HG02571 (cell line): ENCODE data around the gene WDCP.
"Not testable (repeated sequence)": the region's sequence is repeated elsewhere in the genome, so short reads cannot be mapped to it uniquely, and the experiment has no call there.

Experiments used
- ATAC-seq: cut with Tn5 transposase; IDR thresholded peaks from one replicate; pipeline ENCODE4 v1.9.1; 2021; ENCODE audit warnings: mild to moderate bottlenecking, moderate library complexity; ENCODE audit not compliant: unreplicated experiment

WDCP gene

DNA sequence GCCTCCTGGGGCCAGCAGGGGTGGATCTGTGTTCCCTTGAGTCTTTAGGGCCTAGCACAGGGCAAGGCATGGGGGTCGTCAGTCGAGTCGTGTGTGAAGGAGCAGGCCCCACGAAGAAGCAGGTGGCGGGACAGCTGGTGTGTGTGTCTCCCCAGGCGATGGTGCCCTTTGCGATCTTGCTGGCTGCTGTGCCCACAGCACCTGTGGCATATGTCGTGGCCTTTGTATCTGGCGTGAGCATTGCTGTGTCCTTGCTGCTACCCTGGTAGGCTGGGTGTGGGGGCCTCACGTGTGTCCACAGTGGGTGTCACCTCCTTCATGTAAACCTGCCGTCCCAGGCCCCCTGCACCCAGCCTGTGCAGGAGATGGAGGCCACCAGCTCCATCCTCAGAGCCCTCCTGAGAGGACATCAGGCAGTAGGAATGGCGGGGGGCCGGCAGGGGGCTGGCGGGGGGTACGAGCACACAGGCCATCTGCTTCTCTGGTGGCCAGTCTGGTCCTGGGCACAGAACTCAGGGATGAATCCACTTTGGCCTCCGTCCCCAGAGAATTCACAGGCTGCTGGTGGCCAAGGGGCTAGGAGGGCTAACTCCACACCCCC is 24.1 kb downstream of the WDCP start:
- no peak for ATAC-seq

DNA sequence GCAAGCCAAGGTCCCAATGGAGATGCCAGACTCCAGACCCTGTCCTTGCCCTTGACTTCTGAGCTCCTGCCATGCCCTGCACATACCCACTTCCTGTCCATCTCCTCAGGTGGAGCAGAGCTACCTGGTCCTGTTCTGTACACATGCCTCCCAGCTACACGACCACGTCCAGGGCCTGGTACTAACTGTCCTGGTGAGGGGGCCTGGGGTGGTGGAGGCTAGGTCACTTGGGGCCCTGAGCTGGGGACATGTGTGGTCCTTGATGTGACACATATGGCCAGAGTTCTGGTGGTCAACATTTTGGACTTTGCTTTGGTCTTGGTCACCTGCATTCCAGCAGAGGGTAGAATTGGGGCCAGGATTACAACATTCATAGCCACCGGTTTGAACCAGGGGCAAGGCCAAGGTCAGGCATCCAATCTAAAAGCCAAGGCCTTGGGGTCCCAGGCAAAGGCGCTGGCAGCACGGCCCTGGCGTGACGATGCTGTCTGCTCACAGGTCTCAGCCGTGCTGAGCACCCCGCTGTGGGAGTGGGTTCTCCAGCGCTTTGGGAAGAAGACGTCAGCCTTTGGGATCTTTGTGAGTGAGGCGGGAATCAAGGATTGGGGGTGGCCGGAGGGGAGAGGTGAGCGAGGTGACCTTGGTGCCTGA is 24.7 kb downstream of the WDCP start:
- no peak for ATAC-seq

DNA sequence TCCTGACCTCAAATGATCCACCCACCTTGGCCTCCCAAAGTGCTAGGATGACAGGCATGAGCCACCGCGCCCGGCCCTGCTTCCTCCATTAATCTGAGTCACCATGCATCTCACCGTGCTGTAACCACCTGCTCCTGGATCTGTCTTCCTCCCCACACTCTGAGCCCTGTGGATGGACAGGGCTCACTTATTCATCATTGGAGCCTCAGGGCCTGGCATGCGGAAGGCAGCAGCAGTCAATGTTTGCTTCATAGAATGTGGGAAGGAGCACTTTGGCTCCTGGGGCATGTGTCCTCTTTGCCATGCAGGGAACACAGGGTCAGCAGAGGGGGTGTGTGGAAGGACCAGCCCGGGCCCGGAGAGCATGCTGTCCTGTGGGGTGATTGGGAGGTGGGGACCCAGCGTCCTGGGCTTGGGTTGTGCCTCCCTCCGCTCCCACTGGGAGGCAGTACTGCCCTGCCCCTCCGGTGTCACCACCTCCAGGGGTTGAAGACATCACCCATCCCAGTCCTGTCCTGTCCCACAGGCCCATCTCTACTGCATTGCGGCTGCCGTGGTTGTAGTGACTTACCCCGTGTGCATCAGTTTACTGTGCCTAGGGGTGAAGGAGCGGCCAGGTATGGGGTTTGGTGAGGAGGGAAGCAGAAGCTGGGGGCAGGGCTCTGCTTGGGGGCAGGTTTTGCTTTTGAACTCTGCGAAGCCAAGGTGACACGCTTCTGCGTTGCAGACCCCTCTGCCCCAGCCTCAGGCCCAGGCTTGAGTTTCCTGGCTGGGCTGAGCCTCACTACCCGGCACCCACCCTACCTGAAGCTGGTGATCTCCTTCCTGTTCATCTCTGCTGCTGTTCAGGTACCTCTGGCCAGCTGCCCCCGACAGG is 25.8 kb downstream of the WDCP start:
- no peak for ATAC-seq

GRCh38 chr2:24020244-24020643 is 26.9 kb downstream of the WDCP start:
- ATAC-seq = no peak

- ATAC-seq = no peak
Observed at GRCh38 chr2:24019729-24020128, 27.5 kb downstream of the WDCP start.

DNA sequence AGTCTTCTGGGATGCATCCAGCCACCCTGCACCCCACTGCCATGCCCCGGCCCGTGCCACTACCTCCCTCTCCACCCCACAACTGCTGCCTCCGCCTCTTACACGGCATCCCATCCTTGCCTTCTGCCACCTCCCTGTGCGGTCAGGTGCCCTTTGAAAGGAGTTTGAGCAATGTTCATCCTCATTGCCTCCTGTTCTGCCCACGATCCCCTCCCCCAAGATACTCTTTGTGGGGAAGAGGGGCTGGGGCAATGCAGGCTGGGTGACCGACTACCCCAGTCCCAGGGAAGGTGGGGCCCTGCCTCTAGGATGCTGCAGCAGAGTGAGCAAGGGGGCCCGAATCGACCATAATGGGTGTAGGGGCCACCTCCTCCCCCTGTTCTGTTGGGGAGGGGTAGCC is 28.9 kb downstream of the WDCP start:
- ATAC-seq = no peak

DNA sequence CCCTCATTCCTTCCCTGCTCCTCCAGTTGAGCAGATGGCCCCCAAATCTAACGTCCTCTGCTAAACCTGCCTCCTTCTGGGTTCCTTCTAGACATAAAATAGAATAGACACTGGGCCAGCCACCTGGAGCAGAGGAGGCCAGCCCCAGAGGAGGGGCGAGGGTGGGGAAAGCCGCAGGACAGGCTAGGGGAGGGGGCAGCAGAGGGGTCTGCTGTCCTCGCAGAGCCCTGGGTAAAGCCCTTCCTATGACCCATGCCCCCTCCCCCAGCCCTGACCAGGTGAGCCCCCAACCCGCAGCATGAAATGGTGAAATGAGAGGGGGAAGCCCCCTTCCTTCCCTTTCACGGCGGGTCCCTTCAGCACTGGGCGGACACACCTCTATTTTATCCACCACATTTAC is 29.5 kb downstream of the WDCP start:
- ATAC-seq = no peak

GRCh38 chr2:24016853-24017703 is 30.1 kb downstream of the WDCP start:
- no peak for ATAC-seq

DNA sequence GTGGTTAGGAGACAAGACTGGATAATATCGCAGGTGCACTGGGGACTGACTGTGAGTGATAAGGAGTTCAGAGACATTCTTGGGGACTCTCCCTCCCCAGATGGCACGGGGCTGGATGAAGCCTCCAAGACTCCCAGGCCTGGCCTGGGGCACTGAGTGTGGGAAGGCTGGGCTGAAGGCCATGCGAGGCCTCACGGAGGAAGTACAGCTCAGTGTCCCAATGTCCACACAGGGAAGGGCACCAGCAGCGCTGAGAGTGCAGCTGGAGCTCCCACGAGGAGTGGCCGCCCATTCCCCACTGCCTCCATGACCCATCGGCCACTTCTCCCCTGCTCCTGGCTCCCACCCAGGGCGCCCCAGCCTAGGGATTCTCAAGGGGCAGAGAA is 30.8 kb downstream of the WDCP start:
- no peak for ATAC-seq

DNA sequence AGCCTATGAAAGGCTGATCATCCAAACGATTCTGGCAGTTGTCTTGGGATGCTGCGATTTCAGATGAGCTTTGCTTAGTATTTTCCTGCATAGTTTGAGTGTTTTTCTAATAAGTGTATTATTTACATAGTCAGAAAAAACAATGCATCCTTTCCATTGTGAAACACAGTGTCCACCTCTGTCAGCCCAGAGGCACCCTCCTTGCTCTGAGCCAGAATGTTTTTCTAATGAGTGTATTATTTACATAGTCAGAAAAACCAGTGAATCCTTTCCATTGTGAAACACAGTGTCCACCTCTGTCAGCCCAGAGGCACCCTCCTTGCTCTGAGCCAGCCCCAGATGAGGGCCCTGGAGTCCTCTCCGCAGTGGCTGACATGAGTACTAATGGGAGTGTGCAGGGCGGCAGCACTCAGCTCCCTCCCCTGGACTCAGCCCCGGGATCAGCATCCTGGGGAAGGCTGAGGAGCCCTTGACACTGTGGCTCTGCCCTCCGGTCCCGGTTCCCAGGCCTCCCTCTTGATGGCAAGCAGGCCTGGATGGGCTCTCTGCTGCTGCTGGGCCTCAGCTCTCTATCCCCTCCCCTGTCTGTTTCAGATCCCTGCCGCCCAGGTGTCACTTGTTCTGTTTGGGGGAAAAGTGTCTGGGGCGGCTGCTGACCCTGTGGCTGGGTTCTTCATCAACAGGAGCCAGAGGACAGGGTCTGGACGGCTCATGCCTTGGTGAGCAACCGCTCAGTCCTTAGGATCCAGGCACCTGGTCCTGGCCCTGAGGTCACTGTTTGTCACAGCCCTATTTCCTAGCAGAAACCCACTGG is 31.4 kb downstream of the WDCP start:
- no peak for ATAC-seq

DNA sequence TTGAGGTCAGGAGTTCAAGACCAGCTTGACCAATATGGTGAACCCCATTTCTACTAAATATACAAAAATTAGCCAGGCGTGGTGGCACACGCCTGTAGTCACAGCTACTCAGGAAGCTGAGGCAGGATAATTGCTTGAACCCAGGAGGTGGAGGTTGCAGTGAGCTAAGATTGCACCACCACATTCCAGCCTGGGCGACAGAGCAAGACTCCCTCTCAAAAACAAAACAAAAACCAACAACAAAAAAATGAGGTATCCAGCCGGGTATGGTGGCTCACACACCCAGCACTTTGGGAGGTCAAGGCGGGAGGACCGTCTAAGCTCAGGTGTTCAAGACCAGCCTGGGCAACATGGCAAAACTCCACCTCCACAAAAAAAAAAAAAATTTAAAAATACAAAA is 32.3 kb downstream of the WDCP start:
- not testable (repeated sequence) for ATAC-seq

DNA sequence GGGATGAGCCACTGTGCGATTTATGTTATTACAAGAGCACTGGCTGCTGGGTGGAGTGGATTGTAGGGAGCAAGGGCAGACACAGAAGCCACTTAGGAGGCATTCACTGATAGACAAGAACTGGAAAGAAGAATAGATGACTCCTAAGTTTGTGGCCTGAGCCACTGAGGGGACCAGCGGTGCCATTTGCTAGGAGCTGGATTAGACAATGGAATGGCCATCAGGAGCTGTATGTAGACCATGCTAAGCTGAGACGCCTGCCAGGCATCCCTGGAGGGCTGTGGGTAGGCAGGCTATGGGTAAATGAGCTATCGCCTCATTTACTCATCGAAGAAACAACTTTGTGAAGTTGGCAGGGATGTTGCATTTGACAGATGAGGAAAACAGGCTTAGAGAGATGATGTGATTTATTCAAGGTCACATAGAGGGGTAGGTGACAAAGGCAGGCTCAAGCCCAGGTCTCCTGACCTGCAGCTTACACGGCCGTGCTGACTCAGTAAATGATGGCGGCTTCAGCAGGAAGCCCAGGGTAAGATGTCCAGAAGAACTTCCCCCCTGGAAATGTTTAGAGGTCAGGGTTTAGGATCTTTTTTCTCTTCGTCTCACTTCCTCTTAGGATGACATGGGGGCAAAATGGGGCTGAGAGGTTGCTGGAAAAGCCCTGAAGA is 34.5 kb downstream of the WDCP start:
- no peak for ATAC-seq

DNA sequence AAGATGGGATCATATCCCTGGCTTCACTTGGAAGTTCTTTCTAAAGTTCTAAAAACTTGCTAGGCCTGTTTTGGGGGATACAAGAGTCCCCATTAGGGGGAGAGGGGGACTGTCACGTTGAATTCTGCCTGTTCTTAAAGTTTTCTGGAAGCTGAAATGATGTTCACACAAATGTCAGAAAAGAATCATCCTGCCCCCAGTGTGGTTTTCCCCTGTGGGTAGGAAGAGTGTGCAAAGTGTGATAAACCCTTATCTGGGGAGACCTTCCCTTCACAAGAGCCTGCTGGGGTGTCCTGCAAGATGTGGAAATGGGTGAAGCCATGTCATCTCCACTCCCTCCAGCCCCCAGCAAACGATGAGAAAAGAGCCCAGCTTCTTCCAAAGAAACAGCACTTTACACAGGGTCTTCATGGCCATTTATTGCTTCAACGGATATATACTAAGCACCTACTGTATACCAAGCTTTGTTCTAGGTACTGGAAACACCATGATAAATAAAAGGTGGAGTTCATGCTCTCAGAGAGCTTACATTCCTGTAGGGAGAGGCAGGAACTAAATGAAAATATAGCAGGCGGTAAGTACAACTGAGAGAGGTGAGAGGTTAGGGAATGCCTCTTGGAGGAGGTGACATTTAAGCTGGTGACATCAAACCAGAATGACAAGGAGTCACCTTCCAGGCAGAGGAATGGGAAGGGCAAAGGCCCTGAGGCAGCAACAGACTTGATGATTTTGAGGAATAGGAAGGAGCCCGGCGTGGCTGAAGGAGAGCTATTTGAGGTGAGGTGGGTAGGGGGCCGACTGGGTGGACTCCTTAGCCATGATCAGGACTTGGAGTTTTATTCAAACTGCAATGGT is 35.7 kb downstream of the WDCP start:
- ATAC-seq = no peak

DNA sequence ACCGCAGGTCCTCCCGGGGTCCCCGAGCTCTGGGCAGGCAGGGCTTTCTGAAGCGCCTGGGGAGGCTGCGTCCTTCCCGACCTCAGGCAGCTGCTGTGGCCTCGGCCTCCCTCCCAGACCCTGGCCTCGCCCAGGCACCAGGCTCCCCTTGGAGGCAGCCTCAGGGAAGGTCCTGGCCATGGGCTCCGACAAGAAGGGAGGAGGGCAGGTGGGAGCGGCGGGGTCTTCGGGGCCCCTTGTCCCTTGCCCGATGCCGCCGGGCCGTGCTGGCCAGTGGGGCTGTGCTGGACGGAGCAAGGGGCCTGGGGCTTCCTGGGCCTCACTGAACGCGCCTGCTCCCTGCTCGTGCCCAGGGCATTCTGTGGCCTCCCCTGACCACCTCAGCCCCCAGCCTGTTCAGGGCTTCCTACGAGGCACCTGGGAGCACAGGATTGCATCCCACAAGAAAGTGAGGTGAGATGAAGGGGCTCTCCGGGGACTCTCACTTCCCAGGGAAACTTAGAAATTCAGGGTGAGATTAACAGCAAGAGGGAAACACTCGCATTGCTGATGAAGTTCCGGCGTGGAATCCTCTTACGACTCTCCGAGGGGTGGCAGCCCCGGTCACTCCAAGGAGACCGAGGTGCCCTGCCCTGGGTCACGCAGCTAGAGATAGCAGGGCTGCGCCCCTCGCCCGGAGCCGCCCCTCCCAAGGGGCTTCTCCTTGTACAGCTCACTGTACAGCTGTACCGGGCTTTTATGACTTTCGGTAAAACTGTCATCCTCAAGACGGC is 36.5 kb downstream of the WDCP start:
- ATAC-seq = no peak

DNA sequence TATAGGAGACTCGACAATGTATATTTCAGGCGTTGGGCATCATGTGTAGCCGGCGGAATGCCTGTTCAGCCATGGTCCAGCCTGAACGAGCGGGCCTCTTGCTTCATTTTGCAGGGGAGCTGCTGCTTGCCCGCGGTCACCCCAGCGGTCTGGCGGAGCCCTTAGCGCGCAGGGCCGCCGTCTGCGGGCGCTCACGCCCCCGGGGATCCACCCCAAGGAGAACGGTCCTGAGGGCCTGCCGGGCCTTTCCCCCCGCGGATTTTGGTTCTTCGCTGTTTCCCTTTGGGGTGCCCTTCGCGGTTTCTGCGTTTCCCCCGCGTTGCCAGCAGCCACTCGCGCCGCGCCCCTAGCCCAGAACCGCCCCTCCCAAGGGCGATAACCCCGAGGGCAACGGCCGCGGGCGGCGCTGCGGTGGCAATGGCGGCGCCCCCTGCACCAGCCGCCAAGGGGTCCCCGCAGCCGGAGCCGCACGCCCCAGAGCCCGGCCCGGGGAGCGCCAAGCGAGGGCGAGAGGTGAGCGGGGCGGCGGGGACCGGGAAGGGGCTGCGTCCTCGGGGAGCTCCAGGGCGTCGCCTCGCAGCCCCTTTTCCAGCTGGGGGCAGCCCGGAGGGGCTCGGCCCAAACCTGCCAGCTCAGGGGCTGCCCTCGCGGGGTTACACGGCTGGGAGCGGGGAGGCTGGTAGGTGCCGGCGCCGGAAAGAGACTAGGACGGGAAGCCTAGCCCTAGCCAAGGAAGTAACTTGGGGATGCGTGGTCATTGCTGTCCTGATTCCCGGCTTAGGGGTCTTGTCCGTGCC is 37.3 kb downstream of the WDCP start, which contains the start of gene MFSD2B:
MFSD2B (plus strand) TSS at position 406 of the 797 bp plus-strand sequence; CDS start at position 418, 12 bp downstream.
- no peak for ATAC-seq

DNA sequence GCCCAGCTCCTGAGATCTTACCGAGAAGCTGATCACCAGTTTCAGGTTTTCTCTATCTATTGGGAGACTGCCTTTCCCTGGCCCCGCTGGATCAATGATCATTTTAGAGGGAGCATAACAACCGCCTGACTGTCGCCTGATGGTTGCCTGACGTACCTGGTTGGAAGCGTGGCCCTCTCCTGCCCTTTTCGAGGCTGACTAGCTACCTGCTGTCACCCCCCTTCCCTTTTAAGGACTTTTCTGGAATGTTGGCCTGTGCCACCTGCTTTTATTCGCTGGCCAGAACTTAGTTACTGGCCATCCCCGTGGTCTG is 37.9 kb downstream of the WDCP start:
- no peak for ATAC-seq

- no peak for ATAC-seq
Observed at GRCh38 chr2:24008672-24009366, 38.4 kb downstream of the WDCP start.
